Nucleus accumbens (tissue), 56 donors: ENCODE results near the gene WDR59.
"Not testable (repeated sequence)": the region's sequence is repeated elsewhere in the genome, so short reads cannot be mapped to it uniquely, and the experiment has no call there.

ENCODE experiments used
- DNase-seq, 56 donors: peaks; one replicate each; lab custom pipeline; 2025; lab: John Stamatoyannopoulos, UW

The WDR59 gene

GRCh38 chr16:74909665-74910064 is 75.3 kb downstream of the WDR59 start:
- no peak for DNase-seq

GRCh38 chr16:74908759-74909158 is 76.2 kb downstream of the WDR59 start:
- not testable (repeated sequence) for DNase-seq

- DNase-seq = no peak
Measured at GRCh38 chr16:74903901-74904678, 80.8 kb downstream of the WDR59 start.

- DNase-seq = no peak
Measured at GRCh38 chr16:74903120-74903519, 81.8 kb downstream of the WDR59 start.

GRCh38 chr16:74902161-74902560 is 82.8 kb downstream of the WDR59 start:
- DNase-seq = no peak

- no peak for DNase-seq
Measured at GRCh38 chr16:74901606-74902005, 83.3 kb downstream of the WDR59 start.

GRCh38 chr16:74899816-74900215 is 85.1 kb downstream of the WDR59 start:
- DNase-seq = peak in 4 of 56 donors; percentile 3 to 21 (median 7)

GRCh38 chr16:74898659-74899058 is 86.3 kb downstream of the WDR59 start:
- DNase-seq = peak in 22 of 56 donors; percentile 1 to 58 (median 14)

GRCh38 chr16:74896389-74897370 is 88.2 kb downstream of the WDR59 start:
- peak in 14 of 56 donors; percentile 1 to 53 (median 5) for DNase-seq

- DNase-seq = no peak
Measured at GRCh38 chr16:74893541-74893940, 91.4 kb downstream of the WDR59 start.

GRCh38 chr16:74892574-74893461 is 92.1 kb downstream of the WDR59 start:
- DNase-seq = no peak

- DNase-seq = no peak
Measured at GRCh38 chr16:74888888-74889287, 96.0 kb downstream of the WDR59 start.

- DNase-seq = no peak
Measured at GRCh38 chr16:74888232-74888862, 96.6 kb downstream of the WDR59 start.

- DNase-seq = no peak
Measured at GRCh38 chr16:74887084-74887483, 97.8 kb downstream of the WDR59 start.

GRCh38 chr16:74877706-74878105 is 107.2 kb downstream of the WDR59 start:
- DNase-seq = no peak

GRCh38 chr16:74874912-74875546 is 109.9 kb downstream of the WDR59 start:
- DNase-seq = no peak

- DNase-seq = no peak
Measured at GRCh38 chr16:74874123-74874522, 110.8 kb downstream of the WDR59 start.

- no peak for DNase-seq
Measured at GRCh38 chr16:74872302-74872701, 112.6 kb downstream of the WDR59 start.

GRCh38 chr16:74871608-74872007 is 113.3 kb downstream of the WDR59 start:
- no peak for DNase-seq
